Measurements from ENCODE around the gene NUSAP1.

- no peak for TF ChIP-seq EZH2 (IDR thresholded peaks at IDR 0.05; ENCODE audit: low read length, missing control alignments)
- TF ChIP-seq CTCF (conservative IDR thresholded peaks at IDR 0.05 in 1 of 2, IDR thresholded peaks at IDR 0.05 in 1 of 2; ENCODE audit: low read depth in 1 of 2, low read length in 2 of 2) = no peak
These were observed 83.6 kb downstream of the NUSAP1 start for GRCh38 chr15:41416128-41416741.
